ENCODE data around the gene HBD.

DNA sequence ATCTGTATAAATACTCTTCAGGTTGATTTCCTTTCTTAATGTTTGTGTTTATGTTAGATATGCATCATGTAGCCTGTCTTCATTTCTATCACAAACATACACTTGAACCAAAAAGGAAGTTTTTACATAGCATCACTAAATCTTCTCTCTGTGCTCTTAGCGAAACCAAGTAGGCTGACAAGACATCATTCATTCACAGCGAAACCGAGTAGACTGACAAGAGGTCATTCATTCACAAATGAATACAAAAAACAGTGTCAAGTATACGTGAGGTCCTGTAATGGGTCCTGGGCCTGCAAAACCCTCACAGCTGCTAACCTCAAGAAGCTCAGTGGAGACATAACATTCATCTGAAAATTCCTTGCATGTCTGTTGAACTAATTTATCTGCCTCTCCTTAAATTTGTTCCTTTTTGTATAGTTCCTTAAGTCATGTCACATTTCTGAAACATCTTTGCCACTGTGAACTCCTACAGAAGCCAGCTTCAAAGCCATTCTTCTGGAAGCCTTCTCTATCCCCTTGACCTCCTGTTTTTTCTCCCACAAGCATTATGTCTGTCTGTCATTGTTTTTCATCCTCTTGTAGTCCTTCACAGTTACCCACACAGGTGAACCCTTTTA is 45.3 kb upstream of the HBD start:
- no peak for TF ChIP-seq ZFX (IDR thresholded peaks at IDR 0.05)
- TF ChIP-seq, protein P1, sequence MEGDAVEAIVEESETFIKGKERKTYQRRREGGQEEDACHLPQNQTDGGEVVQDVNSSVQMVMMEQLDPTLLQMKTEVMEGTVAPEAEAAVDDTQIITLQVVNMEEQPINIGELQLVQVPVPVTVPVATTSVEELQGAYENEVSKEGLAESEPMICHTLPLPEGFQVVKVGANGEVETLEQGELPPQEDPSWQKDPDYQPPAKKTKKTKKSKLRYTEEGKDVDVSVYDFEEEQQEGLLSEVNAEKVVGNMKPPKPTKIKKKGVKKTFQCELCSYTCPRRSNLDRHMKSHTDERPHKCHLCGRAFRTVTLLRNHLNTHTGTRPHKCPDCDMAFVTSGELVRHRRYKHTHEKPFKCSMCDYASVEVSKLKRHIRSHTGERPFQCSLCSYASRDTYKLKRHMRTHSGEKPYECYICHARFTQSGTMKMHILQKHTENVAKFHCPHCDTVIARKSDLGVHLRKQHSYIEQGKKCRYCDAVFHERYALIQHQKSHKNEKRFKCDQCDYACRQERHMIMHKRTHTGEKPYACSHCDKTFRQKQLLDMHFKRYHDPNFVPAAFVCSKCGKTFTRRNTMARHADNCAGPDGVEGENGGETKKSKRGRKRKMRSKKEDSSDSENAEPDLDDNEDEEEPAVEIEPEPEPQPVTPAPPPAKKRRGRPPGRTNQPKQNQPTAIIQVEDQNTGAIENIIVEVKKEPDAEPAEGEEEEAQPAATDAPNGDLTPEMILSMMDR (IDR thresholded peaks at IDR 0.05 in 2 of 3, conservative IDR thresholded peaks at IDR 0.05 in 1 of 3; ENCODE audit: borderline replicate concordance in 1 of 3, insufficient read depth in 1 of 3, low read depth in 2 of 3, low read length in 2 of 3) = no peak
- no peak for TF ChIP-seq POLR2AphosphoS5 (IDR thresholded peaks at IDR 0.05; ENCODE audit: low read depth, low read length)
- TF ChIP-seq POLR2A (IDR thresholded peaks at IDR 0.05; ENCODE audit: borderline replicate concordance, extremely low read depth, insufficient read depth, insufficient read length) = no peak
- TF ChIP-seq SP1 (IDR thresholded peaks at IDR 0.05; ENCODE audit: low read depth) = no peak
- TF ChIP-seq JUND (IDR thresholded peaks at IDR 0.05) = no peak

All from HCT116 (cell line).